SKM-1 (cell line): Measurements from ENCODE around the gene ZNF391.
"Not testable (repeated sequence)": the region's sequence is repeated elsewhere in the genome, so short reads cannot be mapped to it uniquely, and the experiment has no call there.

Experiments used
- DNase-seq: peaks from one replicate; lab custom pipeline; 2025; ENCODE audit not compliant: unreplicated experiment; lab: John Stamatoyannopoulos, UW

The ZNF391 gene

GRCh38 chr6:27422651-27423332 lies 34.2 kb downstream of the ZNF391 start:
- DNase-seq: no peak

GRCh38 chr6:27424851-27425250 lies 36.3 kb downstream of the ZNF391 start:
- DNase-seq: not testable (repeated sequence)

GRCh38 chr6:27426045-27426620 lies 37.6 kb downstream of the ZNF391 start:
- no peak for DNase-seq

GRCh38 chr6:27428502-27428901 lies 39.9 kb downstream of the ZNF391 start:
- DNase-seq: no peak

- DNase-seq: no peak
These were observed 40.4 kb downstream of the ZNF391 start for GRCh38 chr6:27428966-27429365.

- DNase-seq: no peak
These were observed 45.2 kb downstream of the ZNF391 start for GRCh38 chr6:27433714-27434113.

GRCh38 chr6:27439371-27439770 lies 50.8 kb downstream of the ZNF391 start:
- no peak for DNase-seq

GRCh38 chr6:27441001-27441400 lies 52.4 kb downstream of the ZNF391 start:
- DNase-seq: no peak

GRCh38 chr6:27442932-27443331 lies 54.4 kb downstream of the ZNF391 start:
- no peak for DNase-seq

- DNase-seq: no peak
These were observed 59.9 kb downstream of the ZNF391 start for GRCh38 chr6:27448456-27448855.

GRCh38 chr6:27451660-27452390 lies 63.3 kb downstream of the ZNF391 start:
- no peak for DNase-seq

- DNase-seq: no peak
These were observed 63.9 kb downstream of the ZNF391 start for GRCh38 chr6:27452496-27452897.
